GM21717 (cell line): ENCODE results near the gene AIFM1.

Experiments used
- ATAC-seq: cut with Tn5 transposase; IDR thresholded peaks from one replicate; pipeline ENCODE4 v1.9.1; 2021; ENCODE audit warnings: mild to moderate bottlenecking, moderate library complexity; ENCODE audit not compliant: unreplicated experiment

The AIFM1 gene

GRCh38 chrX:130097507-130098209 is 68.0 kb downstream of the AIFM1 start:
- ATAC-seq: no peak

- ATAC-seq: no peak
Measured at GRCh38 chrX:130095249-130096030, 70.2 kb downstream of the AIFM1 start.

- no peak for ATAC-seq
Measured at GRCh38 chrX:130094696-130095095, 70.9 kb downstream of the AIFM1 start.

GRCh38 chrX:130093271-130093670 is 72.4 kb downstream of the AIFM1 start:
- no peak for ATAC-seq

- ATAC-seq: peak; percentile 98
Measured at GRCh38 chrX:130091980-130092522, 73.6 kb downstream of the AIFM1 start.

- no peak for ATAC-seq
Measured at GRCh38 chrX:130090364-130090763, 75.3 kb downstream of the AIFM1 start.

- peak; percentile 28 for ATAC-seq
Measured at GRCh38 chrX:130086447-130087206, 79.0 kb downstream of the AIFM1 start.

GRCh38 chrX:130085551-130086446 is 79.8 kb downstream of the AIFM1 start:
- ATAC-seq: no peak

GRCh38 chrX:130084631-130085237 is 80.9 kb downstream of the AIFM1 start:
- ATAC-seq: peak; percentile 37

GRCh38 chrX:130083656-130084382 is 81.8 kb downstream of the AIFM1 start:
- peak; percentile 20 for ATAC-seq

- no peak for ATAC-seq
Measured at GRCh38 chrX:130083107-130083490, 82.5 kb downstream of the AIFM1 start.

GRCh38 chrX:130082244-130083106 is 83.2 kb downstream of the AIFM1 start:
- peak; percentile 59 for ATAC-seq

- ATAC-seq: no peak
Measured at GRCh38 chrX:130081421-130082045, 84.1 kb downstream of the AIFM1 start.

- ATAC-seq: no peak
Measured at GRCh38 chrX:130080791-130081367, 84.8 kb downstream of the AIFM1 start.

- ATAC-seq: no peak
Measured at GRCh38 chrX:130079824-130080406, 85.7 kb downstream of the AIFM1 start.
